Smooth muscle cell (in vitro differentiated cells): ENCODE measurements around the gene BAHCC1. TPM values are rescaled to one million over a fixed set of nuclear protein-coding genes. Genes with fewer than 3 reads are reported as not detected.

Source experiments
- DNase-seq: peaks from one replicate; lab custom pipeline; 2025; ENCODE audit not compliant: unreplicated experiment; lab: John Stamatoyannopoulos, UW
- H2AFZ ChIP-seq: fragments of 200-600 bp; sonication (generic); 2 replicates; pipeline ENCODE4 v1.6.0; 2016; ENCODE audit warnings: antibody characterized with exemption, low read depth, mild to moderate bottlenecking
- H3F3A ChIP-seq: fragments of 200-600 bp; sonication (generic); 2 replicates; pipeline ENCODE4 v1.6.0; 2017; ENCODE audit warnings: antibody characterized with exemption, low read depth
- H3K27ac ChIP-seq: fragments of 200-600 bp; sonication (generic); 2 replicates; pipeline ENCODE4 v1.5.1; 2016; ENCODE audit warnings: low read depth, mild to moderate bottlenecking
- H3K27me3 ChIP-seq: fragments of 200-600 bp; sonication (generic); 2 replicates; pipeline ENCODE4 v1.6.1; 2016; ENCODE audit warnings: low read depth, mild to moderate bottlenecking
- H3K36me3 ChIP-seq: fragments of 200-600 bp; sonication (generic); 2 replicates; pipeline ENCODE4 v1.5.1; 2016; ENCODE audit warnings: low read depth
- H3K4me1 ChIP-seq: fragments of 200-600 bp; sonication (generic); 2 replicates; pipeline ENCODE4 v1.5.1; 2016; ENCODE audit warnings: low read depth
- H3K4me2 ChIP-seq: fragments of 200-600 bp; sonication (generic); 2 replicates; pipeline ENCODE4 v1.6.0; 2016; ENCODE audit warnings: mild to moderate bottlenecking
- H3K4me3 ChIP-seq: fragments of 200-600 bp; sonication (generic); 2 replicates; pipeline ENCODE4 v1.5.1; 2016; ENCODE audit warnings: mild to moderate bottlenecking
- H3K79me2 ChIP-seq: fragments of 200-600 bp; sonication (generic); 2 replicates; pipeline ENCODE4 v1.6.0; 2016; ENCODE audit warnings: low read depth, mild to moderate bottlenecking
- H3K9ac ChIP-seq: fragments of 200-600 bp; sonication (generic); 2 replicates; pipeline ENCODE4 v1.6.0; 2016; ENCODE audit warnings: low read depth
- H3K9me3 ChIP-seq: fragments of 200-600 bp; sonication (generic); replicated peaks from 2 replicates; pipeline ENCODE4 v1.5.1; 2016; ENCODE audit warnings: low read depth
- H4K20me1 ChIP-seq: fragments of 200-600 bp; sonication (generic); 2 replicates; pipeline ENCODE4 v1.6.0; 2016; ENCODE audit warnings: low read depth
- WGBS: methylation state at CpG from one replicate; pipeline ENCODE4 v1.1.7; 2016; ENCODE audit warnings: low lambda C conversion rate; 5-methylcytosine and 5-hydroxymethylcytosine counted together
- polyA plus RNA-seq: library from polyadenylated mRNA; unstranded; fragments of >200 nt; fragmentation: Nextera tagmentation; extraction: Ambion mirVana; gene quantifications from 2 replicates; pipeline ENCODE4 v1.2.1, GENCODE V29; 2016
- total RNA-seq: library from RNA; depleted of rRNA; stranded (reverse); fragments of >200 nt; gene quantifications from 2 replicates; pipeline ENCODE4 v1.2.3, GENCODE V29; 2014
- TF ChIP-seq, protein P1 (sequence below): fragments of 200-600 bp; sonication (generic); IDR thresholded peaks from 2 replicates; pipeline ENCODE4 v1.5.1; 2017; ENCODE audit warnings: borderline replicate concordance, mild to moderate bottlenecking, antibody characterized with exemption; ENCODE audit not compliant: insufficient read depth, poor library complexity, severe bottlenecking

The BAHCC1 gene
- total and polyA plus RNA-seq, 2 experiments from 2014 or later: 3.2 to 4.6 TPM

DNA sequence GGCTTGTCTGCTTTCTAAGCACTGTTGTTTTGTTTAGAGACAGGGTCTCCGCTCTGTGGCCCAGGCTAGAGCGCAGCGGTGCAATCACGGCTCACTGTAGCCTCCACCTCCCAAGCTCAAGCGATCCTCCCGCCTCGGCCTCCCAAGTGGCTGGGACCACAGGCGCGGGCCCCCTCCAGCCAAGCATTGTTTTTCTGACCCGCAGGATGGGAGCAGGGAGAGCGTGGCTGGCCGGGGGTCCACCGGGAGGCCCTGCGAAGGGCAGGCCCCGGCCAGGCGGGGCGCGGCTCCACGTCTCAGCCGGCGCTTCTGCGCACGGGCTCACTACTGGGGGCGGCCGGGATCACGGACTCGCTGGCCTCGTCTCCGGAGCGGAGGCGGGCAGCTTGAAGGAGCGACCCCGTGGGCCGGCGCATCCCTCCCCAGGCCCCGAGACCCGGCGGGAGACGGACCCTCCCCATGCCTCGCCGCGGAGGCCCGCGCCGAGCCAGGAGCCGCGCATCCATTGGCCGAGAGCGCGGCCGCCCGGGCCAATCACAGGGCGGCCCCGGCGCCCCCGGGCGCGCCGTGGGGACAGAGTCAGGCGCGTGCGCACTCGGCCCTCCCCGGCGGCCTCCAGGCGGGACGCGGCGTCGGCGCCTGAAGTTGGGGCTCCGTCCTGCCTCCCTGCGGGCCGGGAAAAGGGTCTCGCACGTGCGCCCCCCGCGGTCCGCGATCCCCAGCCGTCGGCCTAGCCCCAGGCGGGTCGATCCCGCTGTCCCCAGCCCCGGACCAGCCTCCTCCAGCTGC, 92.4 kb downstream of the BAHCC1 start:
- Histone ChIP-seq H4K20me1 (no peaks in the 10 kb centered on the region), H2AFZ (peak overlapping the region; percentile 93), H3K79me2 (no peaks in the 10 kb centered on the region), H3K27ac (peak overlapping the region; percentile 79), H3K4me2 (peak overlapping the region; percentile 99), H3K4me1 (peaks cover 34% of the 10 kb centered on the region), H3K36me3 (no peaks in the 10 kb centered on the region), H3F3A (no peaks in the 10 kb centered on the region), H3K27me3 (no peaks in the 10 kb centered on the region), H3K9me3 (no peaks in the 10 kb centered on the region), H3K4me3 (peak overlapping the region; percentile 70), H3K9ac (peak overlapping the region; percentile 94)
- TF ChIP-seq, protein P1, sequence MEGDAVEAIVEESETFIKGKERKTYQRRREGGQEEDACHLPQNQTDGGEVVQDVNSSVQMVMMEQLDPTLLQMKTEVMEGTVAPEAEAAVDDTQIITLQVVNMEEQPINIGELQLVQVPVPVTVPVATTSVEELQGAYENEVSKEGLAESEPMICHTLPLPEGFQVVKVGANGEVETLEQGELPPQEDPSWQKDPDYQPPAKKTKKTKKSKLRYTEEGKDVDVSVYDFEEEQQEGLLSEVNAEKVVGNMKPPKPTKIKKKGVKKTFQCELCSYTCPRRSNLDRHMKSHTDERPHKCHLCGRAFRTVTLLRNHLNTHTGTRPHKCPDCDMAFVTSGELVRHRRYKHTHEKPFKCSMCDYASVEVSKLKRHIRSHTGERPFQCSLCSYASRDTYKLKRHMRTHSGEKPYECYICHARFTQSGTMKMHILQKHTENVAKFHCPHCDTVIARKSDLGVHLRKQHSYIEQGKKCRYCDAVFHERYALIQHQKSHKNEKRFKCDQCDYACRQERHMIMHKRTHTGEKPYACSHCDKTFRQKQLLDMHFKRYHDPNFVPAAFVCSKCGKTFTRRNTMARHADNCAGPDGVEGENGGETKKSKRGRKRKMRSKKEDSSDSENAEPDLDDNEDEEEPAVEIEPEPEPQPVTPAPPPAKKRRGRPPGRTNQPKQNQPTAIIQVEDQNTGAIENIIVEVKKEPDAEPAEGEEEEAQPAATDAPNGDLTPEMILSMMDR: no peak
- WGBS: 14% methylated on average over 82 of the region's 87 CpGs
- DNase-seq: peak; percentile 43

DNA sequence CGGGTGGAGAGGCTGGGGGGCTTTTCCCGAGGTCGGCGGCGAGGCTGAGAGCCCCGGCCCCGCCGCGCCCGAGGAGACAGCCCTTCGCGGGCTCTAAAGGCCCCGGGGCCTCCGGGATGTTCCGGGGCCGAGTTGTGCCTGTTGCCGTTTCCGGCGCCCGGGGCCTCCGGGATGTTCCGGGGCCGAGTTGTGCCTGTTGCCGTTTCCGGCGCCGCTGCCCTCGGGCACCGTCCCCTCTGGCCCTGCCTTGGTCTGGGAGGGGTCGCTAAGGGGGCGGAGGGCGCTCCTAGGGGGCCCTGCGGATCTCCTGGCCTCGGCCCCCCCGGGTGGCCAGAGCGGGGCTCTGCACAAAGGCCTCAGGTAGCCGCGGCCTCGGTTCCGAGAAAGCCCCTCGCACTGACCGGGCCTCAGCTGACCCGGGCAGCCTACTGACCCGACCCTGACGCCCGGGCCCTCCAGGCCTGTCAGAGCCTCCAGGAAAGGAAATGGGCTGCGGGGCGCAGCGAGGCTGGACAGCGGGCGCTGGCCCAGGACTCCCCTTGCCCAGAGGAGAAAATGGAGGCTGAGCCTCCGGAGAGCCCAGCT, 93.1 kb downstream of the BAHCC1 start:
- 37% methylated on average over 50 of the region's 52 CpGs for WGBS
- Histone ChIP-seq H3K36me3 (no peaks in the 10 kb centered on the region), H3K79me2 (no peaks in the 10 kb centered on the region), H3K27me3 (no peaks in the 10 kb centered on the region), H3K9ac (peak overlapping the region; percentile 94), H4K20me1 (no peaks in the 10 kb centered on the region), H3K27ac (peak overlapping the region; percentile 79), H3K4me3 (peak overlapping the region; percentile 70), H2AFZ (peak overlapping the region; percentile 93), H3F3A (no peaks in the 10 kb centered on the region), H3K9me3 (no peaks in the 10 kb centered on the region), H3K4me1 (peaks cover 29% of the 10 kb centered on the region), H3K4me2 (peak overlapping the region; percentile 99)
- DNase-seq: no peak
- TF ChIP-seq, protein P1: no peak

DNA sequence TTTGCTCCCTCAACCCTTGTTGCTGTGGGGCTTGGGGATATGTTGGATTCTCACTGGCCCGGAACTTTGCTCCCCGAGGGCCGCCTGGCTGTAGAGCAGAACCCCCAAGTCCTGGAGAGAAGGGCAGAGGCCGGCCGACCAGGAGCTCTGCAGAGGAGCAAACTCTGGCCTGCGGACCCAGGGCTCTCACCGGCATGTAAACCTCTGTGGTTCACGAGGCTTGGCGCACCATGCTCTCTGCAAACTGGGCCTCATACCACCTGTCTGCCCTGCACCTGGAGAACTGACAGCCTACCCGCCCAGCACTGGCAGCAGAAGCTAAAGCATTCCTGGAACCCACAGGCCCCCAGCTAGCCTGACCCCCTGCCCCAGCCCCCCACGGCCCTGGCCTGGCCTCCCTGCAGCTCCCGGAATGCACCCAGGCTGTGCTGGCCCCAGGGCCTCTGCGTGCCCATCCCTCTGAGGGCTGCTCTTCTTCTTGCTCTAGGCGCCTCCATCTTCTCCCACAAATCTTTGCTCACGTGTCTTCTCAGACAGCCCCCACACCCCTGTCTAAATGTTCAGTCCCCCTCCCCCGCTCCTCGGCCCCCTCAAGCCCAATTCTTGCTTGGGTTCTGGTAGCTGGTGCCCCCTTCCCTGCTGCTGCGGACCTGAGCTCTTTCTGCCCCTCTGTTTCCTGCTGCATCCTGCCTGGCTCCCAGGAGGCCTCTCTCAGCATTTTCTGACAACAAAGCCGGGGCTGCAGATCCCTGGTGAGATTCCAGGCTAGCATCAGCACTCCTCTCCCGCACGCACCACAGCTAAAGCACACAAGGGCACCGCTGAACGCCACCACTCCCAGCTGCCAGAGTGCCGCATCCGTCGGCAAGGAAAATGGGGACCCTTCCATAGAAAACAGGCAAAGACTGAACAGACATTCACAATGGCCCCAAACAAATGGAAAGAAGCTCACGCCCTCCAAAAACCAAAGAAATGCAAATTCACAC, 94.0 kb downstream of the BAHCC1 start:
- no peak overlapping the region for H3K27ac ChIP-seq

More for the DNA sequence above, 94.0 kb downstream of the BAHCC1 start:
- Histone ChIP-seq H3K79me2 (no peaks in the 10 kb centered on the region), H3K4me3 (no peak overlapping the region), H3F3A (no peaks in the 10 kb centered on the region), H3K4me1 (peaks cover 26% of the 10 kb centered on the region), H2AFZ (no peak overlapping the region), H3K4me2 (peak overlapping the region; percentile 99), H4K20me1 (no peaks in the 10 kb centered on the region), H3K9me3 (no peaks in the 10 kb centered on the region), H3K36me3 (no peaks in the 10 kb centered on the region), H3K27me3 (no peaks in the 10 kb centered on the region), H3K9ac (no peak overlapping the region)
- DNase-seq: no peak
- TF ChIP-seq, protein P1: no peak
- WGBS: 64% methylated on average over 23 of the region's 27 CpGs
